HG03060 (cell line): ENCODE results near the gene SLC16A7.
A peak's percentile ranks its signal among the peaks of the same experiment; 100 is the strongest.
"Not testable (repeated sequence)": the region's sequence is repeated elsewhere in the genome, so short reads cannot be mapped to it uniquely, and the experiment has no call there.

Source experiments
- ATAC-seq: cut with Tn5 transposase; IDR thresholded peaks from one replicate; pipeline ENCODE4 v1.9.1; 2021; ENCODE audit warnings: low read depth, moderate number of reproducible peaks; ENCODE audit not compliant: unreplicated experiment

SLC16A7 gene, protein sequence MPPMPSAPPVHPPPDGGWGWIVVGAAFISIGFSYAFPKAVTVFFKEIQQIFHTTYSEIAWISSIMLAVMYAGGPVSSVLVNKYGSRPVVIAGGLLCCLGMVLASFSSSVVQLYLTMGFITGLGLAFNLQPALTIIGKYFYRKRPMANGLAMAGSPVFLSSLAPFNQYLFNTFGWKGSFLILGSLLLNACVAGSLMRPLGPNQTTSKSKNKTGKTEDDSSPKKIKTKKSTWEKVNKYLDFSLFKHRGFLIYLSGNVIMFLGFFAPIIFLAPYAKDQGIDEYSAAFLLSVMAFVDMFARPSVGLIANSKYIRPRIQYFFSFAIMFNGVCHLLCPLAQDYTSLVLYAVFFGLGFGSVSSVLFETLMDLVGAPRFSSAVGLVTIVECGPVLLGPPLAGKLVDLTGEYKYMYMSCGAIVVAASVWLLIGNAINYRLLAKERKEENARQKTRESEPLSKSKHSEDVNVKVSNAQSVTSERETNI

DNA sequence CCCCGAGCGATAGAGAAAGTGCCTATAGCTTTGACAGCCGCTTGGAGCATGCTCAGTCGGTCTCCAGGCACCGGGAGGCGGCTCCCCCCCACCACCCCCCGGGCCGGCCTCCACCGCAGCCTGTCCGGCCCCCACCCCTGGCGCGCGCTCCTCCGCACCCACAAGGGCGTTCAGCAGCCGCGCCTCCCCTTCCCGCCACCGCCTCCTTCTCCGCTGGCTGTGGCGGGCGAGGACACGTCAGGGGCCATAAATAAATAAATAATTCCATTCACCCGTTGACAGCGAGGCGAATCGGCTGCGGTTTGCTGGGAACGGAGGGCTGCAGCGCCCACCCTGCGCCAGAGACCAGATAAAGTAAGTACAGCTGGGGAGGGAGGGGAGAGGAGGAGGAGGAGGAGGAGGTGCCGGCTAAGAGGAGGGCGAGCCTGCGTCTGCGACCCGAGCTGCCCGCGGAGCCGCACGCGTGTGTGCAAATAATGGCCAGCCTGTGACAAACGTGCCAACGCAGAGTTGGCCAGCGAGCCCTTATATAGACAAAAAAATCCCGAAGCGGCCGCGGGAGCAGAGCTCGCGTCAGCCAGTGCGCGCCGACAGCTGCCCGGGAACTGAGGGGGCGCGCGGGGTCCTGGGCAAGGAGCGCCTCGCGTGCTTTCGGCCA lies at the start of gene SLC16A7:
SLC16A7 (plus strand) TSS at position 147 of the 658 bp plus-strand sequence. CDS start 108,773 bp downstream, outside the sequence.
- ATAC-seq = peak; percentile 56

DNA sequence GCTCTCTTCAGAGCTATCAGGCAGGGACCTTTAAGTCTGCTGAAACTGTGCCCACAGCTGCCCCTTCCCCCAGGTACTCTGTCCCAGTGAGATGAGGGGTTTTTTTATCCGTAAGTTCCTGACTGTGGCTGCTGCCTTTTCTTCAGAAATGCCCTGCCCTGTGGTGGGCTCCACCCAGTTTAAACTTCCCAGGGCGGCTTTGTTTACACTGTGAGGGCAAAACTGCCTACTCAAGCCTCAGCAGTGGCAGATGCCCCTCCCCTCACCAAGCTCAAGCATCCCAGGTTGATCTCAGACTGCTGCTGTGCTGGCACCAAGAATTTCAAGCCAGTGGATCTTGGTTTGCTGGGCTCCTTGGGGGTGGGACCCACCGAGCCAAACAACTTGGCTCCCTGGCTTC lies 46.9 kb upstream of the SLC16A7 start:
- no peak for ATAC-seq

DNA sequence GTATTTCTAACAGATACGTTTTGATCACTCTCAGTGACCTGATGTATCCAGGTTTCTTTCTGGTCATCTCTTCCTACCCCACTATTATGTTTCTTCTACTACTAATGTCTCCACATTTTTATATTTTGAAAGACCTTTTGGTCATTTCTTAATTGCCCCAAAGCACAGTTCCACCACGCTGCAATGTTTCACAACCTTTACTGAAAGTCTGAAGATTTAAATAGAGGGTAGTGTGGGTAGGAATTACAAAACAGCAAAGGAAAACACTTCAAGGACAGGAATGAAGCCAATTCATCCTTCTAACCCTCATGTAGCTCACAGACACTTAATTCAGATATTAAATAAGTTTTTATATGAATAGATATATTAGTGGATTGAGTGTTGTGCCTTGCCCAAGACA lies 36.1 kb upstream of the SLC16A7 start:
- ATAC-seq = no peak

DNA sequence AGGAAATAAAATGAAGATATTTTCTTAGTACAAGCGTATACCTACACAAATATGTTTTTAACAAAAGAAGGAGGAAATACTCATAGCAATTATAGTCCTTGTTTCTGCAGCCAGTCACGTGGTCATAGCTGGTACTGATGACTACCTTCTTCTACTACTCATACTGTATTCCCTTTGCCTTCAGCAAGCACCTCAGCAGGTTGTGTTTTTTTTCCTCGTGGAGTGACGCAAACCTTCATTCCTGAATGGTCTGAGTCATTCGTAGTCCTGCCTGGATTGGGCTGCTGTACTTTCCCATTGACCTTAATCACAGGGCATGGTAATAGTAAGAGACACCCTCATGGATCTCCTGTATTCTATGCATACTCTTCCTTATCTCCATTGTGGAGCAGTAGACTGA lies 25.7 kb upstream of the SLC16A7 start:
- ATAC-seq = no peak

DNA sequence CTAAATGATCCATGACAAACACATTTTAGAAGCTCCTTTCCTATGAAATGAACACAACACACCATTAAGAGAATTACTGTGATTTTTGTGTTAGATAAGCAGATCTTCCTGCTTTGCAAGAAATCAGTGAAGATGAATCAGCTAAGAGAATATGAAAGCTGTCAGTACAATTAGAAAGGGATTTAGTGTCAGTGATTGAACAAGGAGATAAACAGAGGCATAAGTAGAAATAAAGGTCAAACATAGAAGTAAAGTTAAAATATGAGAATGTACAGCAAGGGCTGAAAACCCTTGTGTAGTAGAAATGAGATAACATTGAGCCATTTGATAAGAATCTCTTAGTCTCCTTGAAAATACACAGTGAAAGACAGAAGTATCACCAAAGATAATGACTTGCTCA lies 21.4 kb upstream of the SLC16A7 start:
- no peak for ATAC-seq

DNA sequence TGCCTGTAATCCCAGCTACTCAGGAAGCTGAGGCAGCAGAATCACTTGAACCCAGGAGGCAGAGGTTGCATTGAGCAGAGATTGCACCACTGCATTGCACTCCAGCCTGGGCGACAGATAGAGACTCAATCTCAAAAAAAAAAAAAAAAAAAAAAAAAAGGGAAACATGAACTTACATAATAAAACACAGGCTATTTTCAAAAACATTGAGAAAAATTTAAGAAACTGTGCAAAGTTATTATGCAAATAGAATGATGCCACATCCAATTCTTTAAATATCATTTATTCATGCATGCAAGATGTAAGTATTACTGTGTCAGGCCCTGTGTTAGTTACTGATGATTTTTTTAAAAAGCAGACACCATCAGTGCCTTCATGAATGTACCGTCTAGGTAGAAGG lies 20.0 kb upstream of the SLC16A7 start:
- ATAC-seq = no peak

DNA sequence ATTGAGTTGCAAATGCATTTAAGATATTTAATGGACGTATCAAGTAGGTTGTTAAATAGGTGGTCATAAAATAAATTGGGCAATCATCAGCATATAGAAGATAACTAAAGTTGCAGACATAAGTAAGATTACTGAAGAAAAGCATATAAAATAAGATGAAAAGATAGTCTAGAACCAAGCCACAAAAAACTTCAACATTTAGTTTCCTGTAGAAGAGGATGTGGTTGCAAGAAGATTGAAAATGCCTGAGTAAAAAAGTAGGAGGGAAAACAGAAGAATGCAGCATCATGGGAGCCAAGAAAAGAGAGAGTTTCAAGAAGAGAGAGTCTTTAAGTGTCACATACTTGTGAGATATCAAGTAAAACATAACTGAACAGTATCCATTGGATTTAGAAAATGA lies 17.6 kb upstream of the SLC16A7 start:
- ATAC-seq = no peak

DNA sequence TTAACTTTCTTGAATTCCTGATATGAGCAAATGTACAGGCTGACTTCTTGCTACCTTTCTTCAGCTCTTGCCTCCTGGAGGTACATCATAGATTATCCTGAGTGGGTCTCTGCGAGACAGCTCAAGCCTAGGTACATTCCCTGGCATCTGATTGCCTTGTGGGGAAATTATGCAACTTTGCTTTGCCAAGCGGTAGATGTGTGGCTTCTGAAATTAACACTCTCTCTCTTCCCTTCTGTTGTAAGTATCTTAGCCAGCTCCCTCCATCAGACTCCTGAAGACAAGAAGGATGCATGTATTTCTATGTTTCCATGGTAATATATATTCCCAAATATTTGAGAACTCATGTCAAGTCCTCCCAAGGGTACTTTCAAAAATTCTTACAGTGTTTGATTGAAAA lies 16.2 kb upstream of the SLC16A7 start:
- no peak for ATAC-seq

DNA sequence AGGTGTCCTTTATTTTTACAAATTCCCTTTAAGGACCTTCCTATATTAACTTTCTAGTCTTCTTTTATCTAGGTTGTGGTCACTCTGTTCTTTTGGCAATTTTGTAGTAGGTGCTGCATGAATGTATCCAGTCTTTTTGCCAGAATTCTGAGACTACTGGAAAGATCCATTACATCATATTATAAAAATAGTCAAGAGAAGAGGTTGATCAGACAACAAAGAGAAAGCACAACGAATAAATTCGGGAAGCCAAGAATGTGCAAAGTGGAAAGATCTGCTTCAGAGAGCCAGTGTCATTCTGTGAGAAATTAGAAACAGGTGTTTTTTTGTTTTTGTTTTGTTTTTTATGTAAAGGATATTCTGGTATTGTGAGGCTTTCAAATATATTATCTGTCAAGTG lies 15.8 kb upstream of the SLC16A7 start:
- ATAC-seq = no peak

DNA sequence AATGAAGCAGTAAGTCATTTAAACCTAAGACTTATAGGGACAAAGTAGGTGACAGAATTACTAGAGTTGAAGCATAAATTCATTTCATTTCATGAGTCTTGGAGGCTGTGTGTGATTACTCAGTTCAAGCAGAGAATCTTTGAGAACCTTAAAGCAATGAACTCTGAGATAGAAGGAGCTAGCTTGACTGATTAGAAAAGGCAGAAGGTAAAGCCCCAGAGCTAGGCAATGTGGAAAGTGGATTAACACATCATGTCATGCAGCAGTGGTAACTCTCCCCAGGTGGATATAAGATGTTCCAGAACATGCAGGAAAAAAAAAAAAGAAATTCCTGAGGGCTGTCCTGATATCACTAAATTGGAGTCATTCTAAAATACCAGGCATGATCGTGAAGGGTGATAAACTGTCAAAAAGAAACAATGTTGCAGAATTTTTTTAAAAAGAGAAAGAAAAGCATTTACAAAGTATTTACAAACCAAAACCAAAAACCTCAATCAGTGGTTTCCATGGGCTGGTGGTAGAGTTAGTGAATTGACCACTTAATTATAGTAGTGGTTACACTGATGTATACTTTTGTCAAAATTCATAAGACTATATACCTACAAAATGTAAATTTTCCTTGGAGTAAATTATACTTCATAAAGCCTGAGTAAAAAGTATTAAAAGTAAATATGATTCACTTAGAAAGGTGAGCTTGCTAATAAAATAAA lies 12.7 kb upstream of the SLC16A7 start:
- ATAC-seq = no peak

DNA sequence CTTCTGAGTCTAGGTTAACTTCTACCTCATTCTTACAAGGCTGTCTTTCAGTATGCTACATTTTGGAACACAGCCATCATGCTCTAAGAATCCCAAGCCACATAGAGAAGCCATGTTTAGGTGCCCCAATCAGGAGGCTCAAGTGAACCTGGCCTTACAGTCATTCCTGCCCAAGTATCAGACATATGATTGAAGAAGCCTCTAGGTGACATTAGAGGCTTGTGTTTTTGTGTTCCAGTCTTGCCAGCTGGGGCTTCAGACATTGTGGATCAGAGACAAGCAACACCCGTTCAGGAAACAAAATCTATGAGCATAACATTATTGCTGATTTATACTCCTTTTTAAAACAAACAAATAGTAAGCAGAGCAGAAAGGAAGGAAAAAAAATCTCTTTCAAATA lies 8.1 kb upstream of the SLC16A7 start:
- no peak for ATAC-seq

DNA sequence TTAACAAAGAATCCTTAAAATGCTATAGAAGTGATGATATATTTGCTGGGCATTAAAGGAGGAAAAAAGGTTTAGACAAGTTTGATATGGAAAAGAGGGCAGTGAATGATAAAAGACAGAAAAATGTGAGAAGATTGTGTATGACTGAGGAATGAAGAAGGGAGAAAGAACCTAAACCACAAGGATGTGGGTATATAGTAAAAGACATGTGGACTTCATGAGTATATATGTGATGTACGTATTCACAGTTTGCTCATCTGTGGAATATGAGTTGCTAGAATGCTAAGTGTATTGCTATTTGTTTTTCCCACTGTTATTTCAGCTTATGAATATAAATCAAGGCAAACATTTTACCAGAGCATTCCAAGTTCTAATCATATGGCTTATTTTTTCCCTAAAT lies 2.1 kb upstream of the SLC16A7 start:
- no peak for ATAC-seq

DNA sequence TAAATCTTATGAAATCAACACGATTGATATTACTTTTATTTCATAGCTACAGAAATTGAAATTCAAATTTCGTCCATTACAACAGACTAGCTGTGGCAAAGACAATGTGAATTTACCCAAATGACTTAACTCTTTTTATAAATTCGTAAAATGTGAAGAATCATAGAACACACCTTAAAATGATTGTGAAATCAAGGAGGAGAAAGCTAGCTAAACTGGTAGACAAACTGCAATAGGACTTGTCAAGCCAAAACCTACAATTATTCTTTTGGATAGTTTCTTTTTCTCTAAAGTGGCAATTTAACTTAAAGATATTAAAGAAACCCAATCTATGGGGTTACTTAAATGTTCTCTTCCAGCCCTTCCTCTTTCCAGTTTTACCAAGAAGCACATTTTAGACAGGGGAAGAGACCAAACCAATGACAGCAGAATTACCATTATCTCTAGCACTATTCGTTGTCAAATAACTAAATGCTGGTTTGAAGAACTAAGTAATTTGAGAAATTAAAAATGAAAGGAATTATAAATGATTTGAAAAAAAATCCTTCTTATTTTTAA lies 807 bp upstream of the SLC16A7 start:
- no peak for ATAC-seq

DNA sequence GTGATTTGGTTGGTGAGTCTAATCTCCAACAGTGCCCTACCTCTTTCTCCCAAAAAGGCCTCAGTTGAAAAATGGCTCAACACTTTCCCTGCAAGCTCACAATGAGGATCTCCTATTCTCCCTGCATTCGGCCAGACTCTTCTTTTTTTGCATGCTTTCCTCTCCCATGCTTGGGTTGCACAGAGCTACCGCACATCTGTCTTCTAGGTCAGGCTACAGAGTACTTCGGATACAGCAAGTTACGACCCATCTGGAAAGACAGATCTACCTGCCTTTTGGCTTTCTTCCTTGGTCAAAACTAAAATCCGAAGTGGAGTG lies 305 bp upstream of the SLC16A7 start:
- ATAC-seq = no peak

DNA sequence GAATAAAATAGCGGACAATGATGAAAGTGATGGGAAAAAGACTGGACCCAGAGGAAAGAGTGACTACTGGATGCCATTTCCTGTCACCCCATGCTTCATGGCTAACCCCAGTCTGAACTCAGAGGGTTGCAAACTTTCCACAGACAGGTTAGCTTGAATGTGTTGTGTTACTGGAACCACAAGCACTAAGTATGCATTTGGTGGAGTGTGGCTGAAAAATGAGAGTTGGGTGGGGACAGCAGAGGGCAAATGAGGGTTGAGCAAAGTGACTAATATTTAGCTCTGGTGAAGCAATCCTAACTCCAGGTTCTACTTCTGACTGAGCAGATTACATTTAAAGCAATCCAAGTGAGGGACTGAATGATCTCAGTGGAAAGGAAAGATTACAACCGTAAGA lies 1.6 kb downstream of the SLC16A7 start:
- ATAC-seq = peak; percentile 56

DNA sequence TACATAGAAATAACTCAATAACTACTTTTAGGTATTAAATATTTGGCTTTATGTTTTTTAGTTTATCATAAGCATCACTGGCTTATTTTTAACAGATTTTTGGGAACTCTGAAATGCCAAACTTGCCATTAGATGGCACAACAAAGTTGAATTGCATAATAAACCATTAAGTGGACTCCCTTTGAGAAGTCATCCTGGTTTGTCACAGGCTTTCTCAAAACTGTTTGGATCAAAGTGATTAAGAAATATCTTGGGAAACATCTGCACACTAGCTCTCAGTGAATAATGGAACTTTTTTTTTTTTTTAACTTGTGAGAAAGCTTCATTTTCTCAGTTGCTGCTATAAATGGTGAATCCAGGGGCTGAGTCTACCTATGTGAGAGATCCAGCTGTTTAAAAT lies 4.3 kb downstream of the SLC16A7 start:
- no peak for ATAC-seq

DNA sequence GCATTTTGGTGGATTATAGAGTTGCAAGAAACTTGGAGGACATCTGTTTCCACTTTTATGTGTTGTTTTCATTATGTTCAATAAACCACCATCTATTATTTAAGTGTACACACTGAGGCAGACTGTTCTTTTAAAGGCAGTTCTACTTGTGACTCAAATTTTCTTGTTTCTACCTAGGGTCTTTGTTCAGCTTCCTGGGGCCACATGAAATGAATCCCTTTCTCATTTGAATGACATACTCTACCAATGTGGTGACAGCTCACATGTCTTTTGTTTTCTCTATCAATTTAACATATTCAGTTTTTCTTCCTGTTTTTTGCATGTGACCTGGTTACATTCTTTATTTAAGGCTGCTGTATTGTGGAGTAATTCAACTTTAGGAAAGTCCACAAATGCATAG lies 7.9 kb downstream of the SLC16A7 start:
- no peak for ATAC-seq

DNA sequence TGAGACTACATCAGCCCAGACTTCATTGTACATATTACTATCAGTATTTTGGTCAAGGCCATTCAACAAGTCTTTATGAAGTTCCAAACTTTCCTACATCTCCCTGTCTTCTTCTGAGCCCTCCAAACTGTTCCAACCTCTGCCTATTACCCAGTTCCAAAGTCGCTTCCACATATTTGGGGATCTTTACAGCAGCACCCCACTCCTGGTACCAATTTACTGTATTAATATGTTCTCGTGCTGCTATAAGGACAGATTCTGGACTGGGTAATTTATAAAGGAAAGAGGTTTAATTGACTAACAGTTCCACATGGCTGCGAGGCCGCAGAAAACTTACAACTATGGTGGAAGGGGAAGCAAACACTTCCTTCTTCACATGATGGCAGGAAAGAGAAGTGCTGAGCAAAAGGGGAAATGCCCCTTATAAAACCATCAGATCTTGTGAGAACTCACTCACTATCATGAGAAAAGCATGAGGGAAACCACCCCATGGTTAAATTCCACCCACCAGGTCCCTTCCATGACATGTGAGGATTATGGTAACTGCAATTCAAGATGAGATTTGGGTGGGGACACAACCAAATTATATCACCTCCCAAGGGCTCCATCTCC lies 17.1 kb downstream of the SLC16A7 start:
- not testable (repeated sequence) for ATAC-seq

DNA sequence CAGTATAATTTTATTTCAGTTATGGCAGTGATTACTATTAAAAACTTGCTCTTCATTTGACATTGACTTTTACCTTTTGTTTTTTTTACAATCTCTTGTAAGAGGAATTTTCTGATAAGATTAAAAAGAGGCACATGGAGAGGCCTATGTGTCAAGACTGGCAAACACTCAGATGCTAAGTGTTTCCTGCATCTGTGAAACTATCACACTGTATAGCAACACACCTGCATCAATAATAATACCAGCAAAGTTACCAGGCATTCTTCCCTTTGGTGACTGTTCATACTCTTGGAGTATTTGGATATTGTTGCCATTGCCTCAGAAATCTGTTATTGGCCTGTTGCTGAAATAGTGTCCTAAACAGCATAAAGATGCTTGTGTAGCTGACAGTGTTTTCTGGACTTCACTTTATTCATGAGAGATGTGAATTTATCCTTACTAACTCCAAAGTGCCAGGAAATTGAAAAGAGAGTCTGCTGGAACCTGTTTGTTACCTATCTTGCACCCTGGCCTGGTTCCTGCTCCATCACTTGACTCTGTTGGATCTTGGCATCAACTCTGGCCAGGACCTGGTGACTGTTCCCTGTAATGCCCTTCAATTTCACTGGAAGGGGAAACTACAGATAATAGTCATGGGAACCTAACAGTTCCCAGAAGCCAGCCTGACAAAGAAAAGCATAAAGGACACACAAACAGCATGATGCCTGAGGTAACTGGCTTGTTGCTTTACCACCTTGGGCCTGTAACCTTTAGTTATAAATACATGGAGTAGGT lies 19.8 kb downstream of the SLC16A7 start:
- ATAC-seq = no peak
